ENCODE results near the gene TYK2.

DNA sequence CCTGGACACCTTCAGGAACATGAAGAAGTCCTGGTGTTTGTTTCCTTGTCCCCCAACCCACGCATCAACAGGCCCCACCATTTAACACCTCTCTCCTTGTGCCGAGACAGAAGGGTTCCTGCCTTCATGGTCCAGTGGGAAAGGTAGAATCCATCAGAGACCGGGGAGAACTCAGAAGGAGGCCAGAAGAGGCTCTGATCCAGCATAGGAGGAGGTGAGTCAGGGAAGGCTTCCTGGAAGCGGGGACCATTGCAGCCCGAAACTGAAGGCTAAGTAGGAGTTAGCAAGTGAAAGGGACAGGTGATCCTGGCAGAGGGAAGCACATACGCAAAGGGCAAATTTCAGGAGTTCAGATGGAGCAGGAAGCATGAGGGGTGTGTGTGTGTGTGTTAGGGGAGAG, 41.4 kb downstream of the TYK2 start:
- TF ChIP-seq, protein P1, sequence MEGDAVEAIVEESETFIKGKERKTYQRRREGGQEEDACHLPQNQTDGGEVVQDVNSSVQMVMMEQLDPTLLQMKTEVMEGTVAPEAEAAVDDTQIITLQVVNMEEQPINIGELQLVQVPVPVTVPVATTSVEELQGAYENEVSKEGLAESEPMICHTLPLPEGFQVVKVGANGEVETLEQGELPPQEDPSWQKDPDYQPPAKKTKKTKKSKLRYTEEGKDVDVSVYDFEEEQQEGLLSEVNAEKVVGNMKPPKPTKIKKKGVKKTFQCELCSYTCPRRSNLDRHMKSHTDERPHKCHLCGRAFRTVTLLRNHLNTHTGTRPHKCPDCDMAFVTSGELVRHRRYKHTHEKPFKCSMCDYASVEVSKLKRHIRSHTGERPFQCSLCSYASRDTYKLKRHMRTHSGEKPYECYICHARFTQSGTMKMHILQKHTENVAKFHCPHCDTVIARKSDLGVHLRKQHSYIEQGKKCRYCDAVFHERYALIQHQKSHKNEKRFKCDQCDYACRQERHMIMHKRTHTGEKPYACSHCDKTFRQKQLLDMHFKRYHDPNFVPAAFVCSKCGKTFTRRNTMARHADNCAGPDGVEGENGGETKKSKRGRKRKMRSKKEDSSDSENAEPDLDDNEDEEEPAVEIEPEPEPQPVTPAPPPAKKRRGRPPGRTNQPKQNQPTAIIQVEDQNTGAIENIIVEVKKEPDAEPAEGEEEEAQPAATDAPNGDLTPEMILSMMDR (conservative IDR thresholded peaks at IDR 0.05 in 1 of 2, IDR thresholded peaks at IDR 0.05 in 1 of 2; ENCODE audit: extremely low read depth in 1 of 2, insufficient read depth in 1 of 2, low read depth in 1 of 2, low read length in 2 of 2) = no peak
- TF ChIP-seq EZH2 (IDR thresholded peaks at IDR 0.05; ENCODE audit: borderline replicate concordance, low read length) = no peak
